ENCODE results near the gene TXN2. TPM values are rescaled to one million over a fixed set of nuclear protein-coding genes. Genes with fewer than 3 reads are reported as not detected.

TXN2 gene
- total and polyA plus RNA-seq, 8 donors = 64.4 to 122 (median 107) TPM

- Histone ChIP-seq H3K4me1 (peaks cover 10 to 62% of the 10 kb centered on the region in 2 donors), H3K4me3 (no peak overlapping the region), H3K27me3 (no peaks in the 10 kb centered on the region), H3K27ac (no peak overlapping the region), H3K9me3 (no peaks in the 10 kb centered on the region), H3K36me3 (no peaks in the 10 kb centered on the region)
- TF ChIP-seq CTCF (IDR thresholded peaks at IDR 0.05) = no peak
- intact Hi-C loops (cut with DNase I) = no loop called here
- ATAC-seq (no peak), DNase-seq (no peak)
Observed at GRCh38 chr22:36422287-36423014, 59.0 kb downstream of the TXN2 start.

- intact Hi-C loops (cut with DNase I) = no loop called here
- DNase-seq = no peak
- H3K9me3 ChIP-seq = no peaks in the 10 kb centered on the region
- H3K27ac ChIP-seq = peak overlapping the region; percentile 73 to 80
- no peaks in the 10 kb centered on the region for H3K36me3 ChIP-seq
- H3K27me3 ChIP-seq = no peaks in the 10 kb centered on the region
- no peak for TF ChIP-seq CTCF (IDR thresholded peaks at IDR 0.05)
- peak; percentile 42 for ATAC-seq
- H3K4me1 ChIP-seq = peaks cover 10 to 52% of the 10 kb centered on the region in 2 donors
- no peak overlapping the region for H3K4me3 ChIP-seq
Observed at GRCh38 chr22:36419912-36420882, 61.2 kb downstream of the TXN2 start.

GRCh38 chr22:36419177-36419911, 62.1 kb downstream of the TXN2 start:
- DNase-seq (peak in 3 of 4 donors; percentile 45 to 85 (median 73)), ATAC-seq (peak; percentile 66)
- H3K27ac ChIP-seq = peak overlapping the region; percentile 73 to 80
- H3K4me1 ChIP-seq = peaks cover 10 to 46% of the 10 kb centered on the region in 2 donors
- H3K27me3 ChIP-seq = no peaks in the 10 kb centered on the region
- intact Hi-C loops (cut with DNase I) = no loop called here
- H3K36me3 ChIP-seq = no peaks in the 10 kb centered on the region
- H3K9me3 ChIP-seq = no peaks in the 10 kb centered on the region
- no peak for TF ChIP-seq CTCF (IDR thresholded peaks at IDR 0.05)
- H3K4me3 ChIP-seq = no peak overlapping the region

- TF ChIP-seq CTCF (IDR thresholded peaks at IDR 0.05) = no peak
- ATAC-seq = peak; percentile 79
Observed at GRCh38 chr22:36417281-36417686, 64.2 kb downstream of the TXN2 start.

More at GRCh38 chr22:36417281-36417686, 64.2 kb downstream of the TXN2 start:
- intact Hi-C loops (cut with DNase I) = no loop called here
- Histone ChIP-seq H3K9me3 (no peaks in the 10 kb centered on the region), H3K4me3 (no peak overlapping the region), H3K4me1 (peaks cover 10 to 34% of the 10 kb centered on the region in 2 donors), H3K27ac (peak overlapping the region; percentile 14 to 18), H3K36me3 (no peaks in the 10 kb centered on the region), H3K27me3 (no peaks in the 10 kb centered on the region)
- DNase-seq = peak in 1 of 4 donors; percentile 66

Other genes starting within 250 kb of the TXN2 start
- 10 to 100 TPM; 51.3 to 63.0 TPM for gene APOL2, start 242.1 kb downstream of the TXN2 start, total RNA-seq
- gene APOL2, start 242.1 kb downstream of the TXN2 start, polyA plus RNA-seq (ENCODE audit: insufficient read length in 6 of 6) = 10 to 100 TPM; 29.0 to 40.8 (median 31.3) TPM
- gene APOL1, start 228.5 kb downstream of the TXN2 start, total RNA-seq = 100 to 1,000 TPM in 1 of 2 donors, 10 to 100 TPM in 1; 89.4 to 109 TPM
- gene APOL1, start 228.5 kb downstream of the TXN2 start, polyA plus RNA-seq (ENCODE audit: insufficient read length in 6 of 6) = 10 to 100 TPM in 4 of 6 donors, 1 to 10 TPM in 2; 8.6 to 14.3 (median 12.4) TPM
- 100 to 1,000 TPM; 754 to 761 TPM for gene MYH9, start 93.7 kb downstream of the TXN2 start, total RNA-seq
- gene MYH9, start 93.7 kb downstream of the TXN2 start, polyA plus RNA-seq (ENCODE audit: insufficient read length in 6 of 6) = 100 to 1,000 TPM; 225 to 278 (median 252) TPM
- 10 to 100 TPM; 17.2 to 22.1 TPM for gene FOXRED2, start 25.4 kb upstream of the TXN2 start, total RNA-seq
- 10 to 100 TPM; 18.1 to 25.0 (median 22.0) TPM for gene FOXRED2, start 25.4 kb upstream of the TXN2 start, polyA plus RNA-seq (ENCODE audit: insufficient read length in 6 of 6)
- gene EIF3D, start 47.5 kb upstream of the TXN2 start, total RNA-seq = 100 to 1,000 TPM; 116 to 141 TPM
- gene EIF3D, start 47.5 kb upstream of the TXN2 start, polyA plus RNA-seq (ENCODE audit: insufficient read length in 6 of 6) = 100 to 1,000 TPM; 259 to 294 (median 279) TPM
- not detected for gene CACNG2, start 222.1 kb upstream of the TXN2 start, total RNA-seq
- gene CACNG2, start 222.1 kb upstream of the TXN2 start, polyA plus RNA-seq (ENCODE audit: insufficient read length in 6 of 6) = not detected

Data from left lung (tissue), 10 donors.